BLaER1 treated with 17β-estradiol and CSF1 and Interleukin-3, amounts not matched to agents 10 nM and 100 nM (cell line): ENCODE results near the gene RAP1GDS1.
"Not testable (repeated sequence)": the region's sequence is repeated elsewhere in the genome, so short reads cannot be mapped to it uniquely, and the experiment has no call there.

ENCODE experiments used
- H3K27ac ChIP-seq, 11 experiments: shearing (Covaris generic); formaldehyde crosslinking; 2 replicates each; pipeline ENCODE4 v1.8.1; 2022
- H3K27me3 ChIP-seq, 11 experiments: shearing (Covaris generic); formaldehyde crosslinking; 2 replicates each; pipeline ENCODE4 v1.8.1; 2022
- H3K36me3 ChIP-seq, 11 experiments: shearing (Covaris generic); formaldehyde crosslinking; 2 replicates each; pipeline ENCODE4 v1.8.1; 2022
- H3K4me1 ChIP-seq, 10 experiments: shearing (Covaris generic); formaldehyde crosslinking; 2 replicates each; pipeline ENCODE4 v1.8.1; 2022
- H3K4me2 ChIP-seq, 11 experiments: shearing (Covaris generic); formaldehyde crosslinking; 2 replicates each; pipeline ENCODE4 v1.8.1; 2022
- H3K4me3 ChIP-seq, 10 experiments: shearing (Covaris generic); formaldehyde crosslinking; 2 replicates each; pipeline ENCODE4 v1.8.1; 2022
- H3K9ac ChIP-seq, 11 experiments: shearing (Covaris generic); formaldehyde crosslinking; 2 replicates each; pipeline ENCODE4 v1.8.1; 2022
- H3K9me3 ChIP-seq, 11 experiments: shearing (Covaris generic); formaldehyde crosslinking; replicated peaks in 1 of 11; 2 replicates each; pipeline ENCODE4 v1.8.1; 2022
- H4K20me1 ChIP-seq, 11 experiments: shearing (Covaris generic); formaldehyde crosslinking; 2 replicates each; pipeline ENCODE4 v1.8.1; 2022
- Cebpa-rat ChIP-seq, 11 experiments: shearing (Covaris generic); IDR thresholded peaks; 2 replicates each; pipeline ENCODE4 v1.8.1; 2022

The RAP1GDS1 gene

DNA sequence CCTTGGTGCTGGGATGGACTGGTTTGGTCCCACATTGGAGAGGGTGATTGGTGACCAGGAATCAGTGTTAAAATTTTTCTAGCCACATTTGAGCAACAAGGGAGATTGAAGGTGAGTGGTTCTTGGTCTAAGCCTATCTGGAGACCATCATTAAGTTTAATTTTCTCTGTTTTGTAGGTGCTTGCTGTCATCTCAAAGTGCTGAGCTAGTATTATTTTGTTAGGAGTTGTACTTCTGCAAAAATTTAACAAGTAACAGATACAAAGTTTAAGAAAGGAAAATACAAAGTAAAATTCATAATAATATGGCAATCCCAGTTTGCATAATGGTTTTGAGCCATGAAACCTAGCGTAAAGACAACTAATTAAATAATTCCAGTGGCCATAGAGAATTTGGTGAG is 66.5 kb downstream of the RAP1GDS1 start:
- TF ChIP-seq Cebpa-rat (IDR thresholded peaks at IDR 0.05): no peak
- no peaks in the 10 kb centered on the region for H3K4me1 ChIP-seq
- H3K4me3 ChIP-seq: no peak overlapping the region
- no peaks in the 10 kb centered on the region for H3K27me3 ChIP-seq
- no peak overlapping the region for H3K4me2 ChIP-seq
- H3K27ac ChIP-seq: no peak overlapping the region
- H3K9ac ChIP-seq: no peak overlapping the region
- H4K20me1 ChIP-seq: no peaks in the 10 kb centered on the region
- peaks cover 11 to 45% (median 24%) of the 10 kb centered on the region in 11 experiments; a peak in 19 of 22 replicates for H3K36me3 ChIP-seq
- peaks cover 48 to 57% (median 53%) of the 10 kb centered on the region in 11 experiments for H3K9me3 ChIP-seq

DNA sequence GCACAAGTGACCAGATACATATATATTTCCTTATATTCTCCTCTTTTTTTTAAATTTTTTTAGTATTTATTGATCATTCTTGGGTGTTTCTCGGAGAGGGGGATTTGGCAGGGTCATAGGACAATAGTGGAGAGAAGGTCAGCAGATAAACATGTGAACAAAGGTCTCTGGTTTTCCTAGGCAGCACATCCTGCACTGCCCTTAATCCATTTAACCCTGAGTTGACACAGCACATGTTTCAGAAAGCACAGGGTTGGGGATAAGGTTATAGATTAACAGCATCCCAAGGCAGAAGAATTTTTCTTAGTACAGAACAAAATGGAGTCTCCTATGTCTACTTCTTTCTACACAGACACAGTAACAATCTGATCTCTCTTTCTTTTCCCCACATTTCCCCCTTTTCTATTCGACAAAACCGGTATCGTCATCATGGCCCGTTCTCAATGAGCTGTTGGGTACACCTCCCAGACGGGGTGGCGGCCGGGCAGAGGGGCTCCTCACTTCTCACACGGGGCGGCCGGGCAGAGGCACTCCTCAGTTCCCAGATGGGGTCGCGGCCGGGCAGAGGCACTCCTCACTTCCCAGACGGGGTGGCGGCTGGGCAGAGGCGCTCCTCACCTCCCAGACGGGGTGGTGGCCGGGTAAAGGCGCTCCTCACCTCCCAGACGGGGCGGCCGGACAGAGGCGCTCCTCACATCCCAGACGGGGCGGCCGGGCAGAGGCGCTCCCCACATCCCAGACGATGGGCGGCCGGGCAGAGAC is 68.9 kb downstream of the RAP1GDS1 start:
- Histone ChIP-seq H3K9me3 (peaks cover 66 to 80% (median 71%) of the 10 kb centered on the region in 11 experiments), H3K36me3 (peaks cover 11 to 57% (median 28%) of the 10 kb centered on the region in 11 experiments; a peak in 19 of 22 replicates)
- H3K9ac ChIP-seq, H3K27ac ChIP-seq, H4K20me1 ChIP-seq, H3K4me3 ChIP-seq, H3K27me3 ChIP-seq, H3K4me2 ChIP-seq, H3K4me1 ChIP-seq: not testable (repeated sequence)

DNA sequence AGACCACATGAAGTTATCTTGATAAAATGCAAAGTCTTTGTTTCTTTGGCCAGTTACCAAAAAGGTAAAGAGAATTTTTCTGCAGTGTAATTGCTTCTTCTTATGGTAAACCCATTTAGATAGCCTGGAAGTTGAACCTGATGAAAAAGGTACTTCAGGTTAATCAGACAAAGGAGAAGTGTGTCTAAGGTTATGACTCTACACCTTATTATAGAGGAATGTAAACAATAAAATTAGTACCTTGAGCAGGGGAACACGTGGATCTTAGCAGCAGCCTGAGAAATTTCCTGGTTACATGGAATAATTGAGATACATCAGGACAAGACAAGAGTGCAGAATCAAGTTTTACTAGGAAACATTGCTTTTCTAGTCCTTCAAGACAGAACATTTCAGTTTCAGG is 70.8 kb downstream of the RAP1GDS1 start:
- Histone ChIP-seq H4K20me1 (0 out of 22 replicates have a peak, but pooled peaks cover 0 to 3% (median 0%) of the 10 kb centered on the region in 11 experiments), H3K9me3 (peaks cover 66 to 80% (median 73%) of the 10 kb centered on the region in 11 experiments), H3K4me1 (no peaks in the 10 kb centered on the region), H3K4me3 (no peak overlapping the region; a peak in 1 of 20 replicates), H3K9ac (no peak overlapping the region), H3K4me2 (no peak overlapping the region), H3K27ac (no peak overlapping the region), H3K36me3 (peaks cover 11 to 63% (median 28%) of the 10 kb centered on the region in 11 experiments; a peak in 19 of 22 replicates), H3K27me3 (no peaks in the 10 kb centered on the region)
- TF ChIP-seq Cebpa-rat (IDR thresholded peaks at IDR 0.05): no peak

DNA sequence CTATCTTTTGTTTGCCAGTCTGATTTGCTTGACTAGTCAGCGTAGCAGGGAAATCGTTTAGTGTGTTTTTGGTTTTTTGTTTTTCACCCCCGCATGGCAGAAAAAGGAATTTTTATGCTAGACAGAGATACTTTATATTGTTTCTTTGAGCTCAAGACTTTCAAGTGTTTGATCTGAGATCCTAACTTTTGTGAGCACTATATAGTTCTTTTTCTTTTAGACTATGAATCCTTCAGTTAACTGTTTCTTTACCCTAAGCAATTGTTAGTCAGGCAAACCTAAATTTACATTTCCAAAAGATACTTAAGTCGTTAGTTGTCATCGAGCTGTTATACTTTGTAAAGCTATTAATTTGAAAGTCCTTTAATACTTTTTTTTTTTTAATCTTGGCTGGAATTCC is 73.3 kb downstream of the RAP1GDS1 start:
- TF ChIP-seq Cebpa-rat (IDR thresholded peaks at IDR 0.05): no peak
- no peak overlapping the region for H3K4me2 ChIP-seq

DNA sequence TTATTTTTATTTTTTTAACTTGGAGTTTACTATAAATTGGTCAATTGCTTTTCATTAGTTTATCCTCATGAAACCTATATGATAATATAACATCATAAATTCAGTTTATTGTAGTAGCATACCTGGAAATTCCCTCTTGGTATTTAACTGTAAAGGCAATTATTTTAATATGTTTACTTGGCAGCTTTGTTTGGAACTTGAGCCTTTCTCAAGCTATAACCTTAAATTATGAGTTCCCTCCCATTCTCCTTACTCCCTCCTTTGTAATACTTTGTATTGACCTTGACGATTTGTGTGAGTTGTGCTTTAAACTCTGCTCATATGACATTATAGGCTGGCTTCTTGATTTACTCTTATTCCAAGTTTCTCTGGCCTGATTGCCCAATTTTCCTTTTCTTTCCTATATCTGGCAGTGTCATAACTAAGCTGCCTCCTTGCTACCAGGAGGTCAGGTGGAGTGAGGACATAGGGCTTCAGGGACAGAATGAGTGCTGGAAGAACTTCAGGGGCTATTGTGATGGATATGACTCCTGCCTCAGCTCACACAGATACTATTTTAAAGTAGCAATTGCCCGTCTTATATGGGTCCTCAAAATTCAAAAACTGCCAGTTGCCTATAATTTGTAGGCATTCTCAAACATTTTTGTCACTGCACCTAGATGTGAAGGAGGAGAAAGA is 77.7 kb downstream of the RAP1GDS1 start:
- Histone ChIP-seq H3K4me2 (no peak overlapping the region), H4K20me1 (peaks cover 0 to 3% (median 0%) of the 10 kb centered on the region in 11 experiments; a peak in 1 of 22 replicates), H3K27ac (no peak overlapping the region), H3K9ac (no peak overlapping the region), H3K27me3 (no peaks in the 10 kb centered on the region), H3K36me3 (peaks cover 6 to 52% (median 21%) of the 10 kb centered on the region in 11 experiments; a peak in 18 of 22 replicates), H3K4me1 (peaks cover 0 to 7% (median 0%) of the 10 kb centered on the region in 10 experiments; a peak in 6 of 20 replicates), H3K4me3 (no peak overlapping the region), H3K9me3 (peaks cover 7 to 37% (median 21%) of the 10 kb centered on the region in 11 experiments; a peak in 21 of 22 replicates)
- TF ChIP-seq Cebpa-rat (IDR thresholded peaks at IDR 0.05): no peak

More for the DNA sequence above, 73.3 kb downstream of the RAP1GDS1 start:
- H3K4me3 ChIP-seq: no peak overlapping the region
- peaks cover 0 to 49% (median 15%) of the 10 kb centered on the region in 11 experiments; a peak in 15 of 22 replicates for H3K36me3 ChIP-seq
- H3K27ac ChIP-seq: no peak overlapping the region
- peaks cover 48 to 70% (median 60%) of the 10 kb centered on the region in 11 experiments for H3K9me3 ChIP-seq
- H3K4me1 ChIP-seq: no peaks in the 10 kb centered on the region
- H4K20me1 ChIP-seq: 0 out of 22 replicates have a peak, but pooled peaks cover 0 to 3% (median 0%) of the 10 kb centered on the region in 11 experiments
- no peak overlapping the region for H3K9ac ChIP-seq
- no peaks in the 10 kb centered on the region for H3K27me3 ChIP-seq

DNA sequence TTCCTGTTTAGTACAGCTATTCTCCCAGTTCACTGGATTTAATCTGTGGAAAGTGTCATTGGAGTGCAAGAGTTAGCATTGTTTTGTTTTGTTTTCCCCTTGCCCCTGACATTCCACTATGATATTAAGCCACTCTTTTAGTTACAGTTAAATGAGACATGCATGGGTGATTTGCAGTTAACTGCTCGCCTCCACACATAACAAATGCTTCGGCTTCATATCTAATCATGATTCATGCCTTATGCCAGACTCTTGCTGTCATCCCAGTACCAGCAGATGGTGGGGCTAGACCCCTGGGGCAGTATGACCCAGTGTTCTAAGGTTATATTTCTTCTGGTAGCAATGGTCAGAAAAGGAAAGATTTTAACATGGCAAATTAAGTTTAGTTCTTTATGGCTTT is 80.1 kb downstream of the RAP1GDS1 start:
- H3K27me3 ChIP-seq: no peaks in the 10 kb centered on the region
- no peak overlapping the region for H3K9ac ChIP-seq
- no peak for TF ChIP-seq Cebpa-rat (IDR thresholded peaks at IDR 0.05)
- H4K20me1 ChIP-seq: peaks cover 0 to 4% (median 0%) of the 10 kb centered on the region in 11 experiments; a peak in 3 of 22 replicates
- peaks cover 0 to 7% (median 0%) of the 10 kb centered on the region in 10 experiments; a peak in 6 of 20 replicates for H3K4me1 ChIP-seq
- H3K36me3 ChIP-seq: peaks cover 22 to 63% (median 42%) of the 10 kb centered on the region in 11 experiments
- no peak overlapping the region for H3K27ac ChIP-seq
- H3K4me3 ChIP-seq: no peak overlapping the region
- peaks cover 0 to 23% (median 12%) of the 10 kb centered on the region in 11 experiments; a peak in 13 of 22 replicates for H3K9me3 ChIP-seq
- H3K4me2 ChIP-seq: no peak overlapping the region

DNA sequence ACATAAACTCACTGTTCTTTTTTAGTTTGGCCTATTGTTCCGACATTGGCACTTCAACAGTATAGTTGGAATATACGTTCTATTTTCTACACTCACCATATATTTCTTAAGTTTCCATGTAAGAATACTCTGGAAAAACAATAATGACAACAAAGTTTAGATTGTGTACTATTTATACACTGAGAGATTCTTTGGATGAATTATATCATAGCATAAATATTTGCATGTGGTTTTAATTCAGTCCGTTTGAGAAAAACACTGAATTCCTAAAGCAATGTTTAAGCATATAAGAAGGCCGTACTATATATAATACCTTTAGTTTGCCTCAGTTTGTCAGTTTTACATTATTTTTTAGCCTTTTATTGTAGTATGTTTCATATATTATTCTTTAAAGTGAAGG is 82.4 kb downstream of the RAP1GDS1 start:
- no peak for TF ChIP-seq Cebpa-rat (IDR thresholded peaks at IDR 0.05)
- Histone ChIP-seq H3K27ac (no peak overlapping the region), H3K9me3 (peaks cover 7 to 26% (median 22%) of the 10 kb centered on the region in 11 experiments; a peak in 19 of 22 replicates), H3K4me2 (no peak overlapping the region), H3K9ac (no peak overlapping the region), H3K27me3 (no peaks in the 10 kb centered on the region), H4K20me1 (peaks cover 0 to 4% (median 0%) of the 10 kb centered on the region in 11 experiments; a peak in 3 of 22 replicates), H3K4me3 (no peak overlapping the region), H3K4me1 (peaks cover 0 to 7% (median 0%) of the 10 kb centered on the region in 10 experiments; a peak in 6 of 20 replicates), H3K36me3 (peaks cover 31 to 80% (median 47%) of the 10 kb centered on the region in 11 experiments)

DNA sequence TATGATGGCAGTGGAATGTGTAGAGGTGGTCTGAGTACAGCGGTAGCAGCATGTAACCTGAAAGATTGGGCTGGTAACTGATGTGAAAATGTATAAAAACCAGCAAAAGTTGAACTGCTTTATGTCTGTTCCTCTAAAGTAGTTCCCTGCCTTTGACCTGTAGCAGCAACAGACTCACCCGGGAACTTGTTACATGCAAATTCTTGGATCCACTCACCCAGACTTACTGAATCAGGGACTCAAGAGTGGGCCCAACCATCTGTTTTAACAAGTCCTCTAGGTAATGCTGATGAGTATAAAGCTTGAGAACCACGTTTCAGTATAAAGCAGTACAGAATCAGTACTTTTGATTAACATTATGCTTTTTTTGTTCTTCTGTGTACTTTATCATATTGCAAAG is 84.7 kb downstream of the RAP1GDS1 start:
- Histone ChIP-seq H3K4me3 (no peak overlapping the region), H3K4me1 (peaks cover 0 to 6% (median 0%) of the 10 kb centered on the region in 10 experiments; a peak in 6 of 20 replicates), H3K27me3 (no peaks in the 10 kb centered on the region), H4K20me1 (peaks cover 0 to 10% (median 0%) of the 10 kb centered on the region in 11 experiments; a peak in 3 of 22 replicates), H3K9ac (no peak overlapping the region), H3K4me2 (no peak overlapping the region), H3K9me3 (peaks cover 9 to 20% (median 14%) of the 10 kb centered on the region in 11 experiments; a peak in 16 of 22 replicates), H3K27ac (no peak overlapping the region), H3K36me3 (peaks cover 31 to 65% (median 37%) of the 10 kb centered on the region in 11 experiments)
- no peak for TF ChIP-seq Cebpa-rat (IDR thresholded peaks at IDR 0.05)

DNA sequence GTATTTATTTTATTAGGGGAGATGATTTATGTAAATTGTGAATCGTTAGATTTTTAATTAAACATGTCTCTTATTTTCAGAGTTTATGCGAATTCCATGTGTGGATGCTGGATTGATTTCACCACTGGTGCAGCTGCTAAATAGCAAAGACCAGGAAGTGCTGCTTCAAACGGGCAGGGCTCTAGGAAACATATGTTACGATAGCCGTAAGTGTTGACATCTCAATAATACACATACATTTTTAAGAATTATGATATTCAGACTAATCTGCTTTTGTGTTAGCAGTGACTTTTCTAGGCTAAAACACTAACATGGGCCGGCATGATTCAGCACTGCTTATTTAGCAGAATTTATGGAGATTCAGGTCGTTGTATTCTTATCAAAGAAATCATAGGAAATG is 91.2 kb downstream of the RAP1GDS1 start:
- TF ChIP-seq Cebpa-rat (IDR thresholded peaks at IDR 0.05): no peak
- peaks cover 8 to 52% (median 26%) of the 10 kb centered on the region in 11 experiments; a peak in 20 of 22 replicates for H3K36me3 ChIP-seq
- no peak overlapping the region for H3K27ac ChIP-seq
- H3K9me3 ChIP-seq: peaks cover 7 to 19% (median 14%) of the 10 kb centered on the region in 11 experiments; a peak in 16 of 22 replicates
- no peaks in the 10 kb centered on the region for H3K27me3 ChIP-seq
- peaks cover 0 to 8% (median 0%) of the 10 kb centered on the region in 11 experiments; a peak in 2 of 22 replicates for H4K20me1 ChIP-seq
- H3K4me3 ChIP-seq: no peak overlapping the region
- no peak overlapping the region for H3K4me2 ChIP-seq
- no peak overlapping the region for H3K9ac ChIP-seq
- H3K4me1 ChIP-seq: no peaks in the 10 kb centered on the region
